Stimulated activated CD4-positive, alpha-beta T cell treated with anti-CD3 and anti-CD28 coated beads, Interleukin-12 subunit alpha, Interleukin-12 subunit beta, amount 100 ng/mL, for 4 hours (primary cell): ENCODE results near the gene TNNC1.

Experiments used
- DNase-seq: peaks from one replicate; pipeline ENCODE4 v3.0.0-alpha.2; 2020

Gene TNNC1

GRCh38 chr3:52441772-52442332 lies 12.0 kb downstream of the TNNC1 start:
- DNase-seq: no peak

- DNase-seq: no peak
Observed at GRCh38 chr3:52441091-52441771, 12.6 kb downstream of the TNNC1 start.

- DNase-seq: no peak
Observed at GRCh38 chr3:52440671-52441070, 13.2 kb downstream of the TNNC1 start.

GRCh38 chr3:52440249-52440551 lies 13.6 kb downstream of the TNNC1 start:
- no peak for DNase-seq

GRCh38 chr3:52439426-52440248 lies 14.2 kb downstream of the TNNC1 start:
- no peak for DNase-seq

- no peak for DNase-seq
Observed at GRCh38 chr3:52438579-52439425, 15.0 kb downstream of the TNNC1 start.

GRCh38 chr3:52438104-52438376 lies 15.8 kb downstream of the TNNC1 start:
- no peak for DNase-seq

GRCh38 chr3:52437326-52438103 lies 16.3 kb downstream of the TNNC1 start:
- DNase-seq: no peak

GRCh38 chr3:52436500-52437149 lies 17.2 kb downstream of the TNNC1 start:
- no peak for DNase-seq

- no peak for DNase-seq
Observed at GRCh38 chr3:52435246-52436101, 18.4 kb downstream of the TNNC1 start.

GRCh38 chr3:52434491-52435115 lies 19.2 kb downstream of the TNNC1 start:
- DNase-seq: no peak

GRCh38 chr3:52433996-52434479 lies 19.8 kb downstream of the TNNC1 start:
- DNase-seq: no peak

GRCh38 chr3:52433328-52433995 lies 20.4 kb downstream of the TNNC1 start:
- no peak for DNase-seq

GRCh38 chr3:52432691-52433141 lies 21.1 kb downstream of the TNNC1 start:
- no peak for DNase-seq

- no peak for DNase-seq
Observed at GRCh38 chr3:52432225-52432624, 21.6 kb downstream of the TNNC1 start.

- no peak for DNase-seq
Observed at GRCh38 chr3:52431459-52432223, 22.2 kb downstream of the TNNC1 start.

- no peak for DNase-seq
Observed at GRCh38 chr3:52430416-52430810, 23.4 kb downstream of the TNNC1 start.

- no peak for DNase-seq
Observed at GRCh38 chr3:52429779-52430415, 23.9 kb downstream of the TNNC1 start.

- no peak for DNase-seq
Observed at GRCh38 chr3:52429031-52429430, 24.8 kb downstream of the TNNC1 start.
